ENCODE measurements around the gene CCSER1. TPM values are rescaled to one million over a fixed set of nuclear protein-coding genes. Genes with fewer than 3 reads are reported as not detected.

CCSER1 gene
- 9.0 TPM for total RNA-seq

- ATAC-seq (peak; percentile 94), DNase-seq (ENCODE audit: low spot score) (peak; percentile 73)
- intact Hi-C loops (cut with DNase I): no loop called here
Measured at GRCh38 chr4:90127223-90127705, at the start of gene CCSER1. Gene CCSER1, plus strand, starts transcription at chr4:90127394.

GRCh38 chr4:90078440-90078839 lies 48.8 kb upstream of the CCSER1 start:
- ATAC-seq: no peak
- no peak for DNase-seq (ENCODE audit: low spot score)
- intact Hi-C loops (cut with DNase I): no loop called here

- DNase-seq (ENCODE audit: low spot score) (no peak), ATAC-seq (no peak)
- intact Hi-C loops (cut with DNase I): no loop called here
Measured at GRCh38 chr4:90080116-90080515, 47.1 kb upstream of the CCSER1 start.

- intact Hi-C loops (cut with DNase I): no loop called here
- ATAC-seq (no peak), DNase-seq (ENCODE audit: low spot score) (no peak)
Measured at GRCh38 chr4:90081432-90082144, 45.6 kb upstream of the CCSER1 start.

GRCh38 chr4:90082449-90082848 lies 44.7 kb upstream of the CCSER1 start:
- intact Hi-C loops (cut with DNase I): no loop called here
- ATAC-seq: no peak
- DNase-seq (ENCODE audit: low spot score): no peak

GRCh38 chr4:90084277-90084966 lies 42.8 kb upstream of the CCSER1 start:
- intact Hi-C loops (cut with DNase I): no loop called here
- DNase-seq (ENCODE audit: low spot score) (no peak), ATAC-seq (no peak)

- no peak for ATAC-seq
- no peak for DNase-seq (ENCODE audit: low spot score)
- intact Hi-C loops (cut with DNase I): no loop called here
Measured at GRCh38 chr4:90084967-90085295, 42.3 kb upstream of the CCSER1 start.

GRCh38 chr4:90093526-90093925 lies 33.7 kb upstream of the CCSER1 start:
- no peak for DNase-seq (ENCODE audit: low spot score)
- ATAC-seq: no peak
- intact Hi-C loops (cut with DNase I): no loop called here

- ATAC-seq (no peak), DNase-seq (ENCODE audit: low spot score) (no peak)
- intact Hi-C loops (cut with DNase I): no loop called here
Measured at GRCh38 chr4:90095000-90095399, 32.2 kb upstream of the CCSER1 start.

GRCh38 chr4:90099812-90100211 lies 27.4 kb upstream of the CCSER1 start:
- ATAC-seq (no peak), DNase-seq (ENCODE audit: low spot score) (no peak)
- intact Hi-C loops (cut with DNase I): no loop called here

- no peak for DNase-seq (ENCODE audit: low spot score)
- intact Hi-C loops (cut with DNase I): no loop called here
- ATAC-seq: no peak
Measured at GRCh38 chr4:90103991-90104390, 23.2 kb upstream of the CCSER1 start.

GRCh38 chr4:90105274-90105673 lies 21.9 kb upstream of the CCSER1 start:
- intact Hi-C loops (cut with DNase I): no loop called here
- no peak for ATAC-seq
- DNase-seq (ENCODE audit: low spot score): no peak

- intact Hi-C loops (cut with DNase I): no loop called here
- ATAC-seq: no peak
- DNase-seq (ENCODE audit: low spot score): no peak
Measured at GRCh38 chr4:90112715-90113114, 14.5 kb upstream of the CCSER1 start.

GRCh38 chr4:90113881-90114457 lies 13.2 kb upstream of the CCSER1 start:
- ATAC-seq: no peak
- intact Hi-C loops (cut with DNase I): no loop called here
- no peak for DNase-seq (ENCODE audit: low spot score)

GRCh38 chr4:90118527-90119195 lies 8.5 kb upstream of the CCSER1 start:
- intact Hi-C loops (cut with DNase I): no loop called here
- ATAC-seq: no peak
- no peak for DNase-seq (ENCODE audit: low spot score)

- ATAC-seq (no peak), DNase-seq (ENCODE audit: low spot score) (no peak)
- intact Hi-C loops (cut with DNase I): no loop called here
Measured at GRCh38 chr4:90120037-90120436, 7.2 kb upstream of the CCSER1 start.

- intact Hi-C loops (cut with DNase I): no loop called here
Measured at GRCh38 chr4:90120815-90121214, 6.4 kb upstream of the CCSER1 start.

GRCh38 chr4:90121676-90122354 lies 5.4 kb upstream of the CCSER1 start:
- ATAC-seq (no peak), DNase-seq (ENCODE audit: low spot score) (no peak)
- intact Hi-C loops (cut with DNase I): no loop called here

More at GRCh38 chr4:90120815-90121214, 6.4 kb upstream of the CCSER1 start:
- DNase-seq (ENCODE audit: low spot score) (no peak), ATAC-seq (no peak)

GRCh38 chr4:90122355-90122748 lies 4.8 kb upstream of the CCSER1 start:
- intact Hi-C loops (cut with DNase I): no loop called here

More at GRCh38 chr4:90122355-90122748, 4.8 kb upstream of the CCSER1 start:
- ATAC-seq (no peak), DNase-seq (ENCODE audit: low spot score) (no peak)
